ENCODE data around the gene BLM.
"Not testable (repeated sequence)": the region's sequence is repeated elsewhere in the genome, so short reads cannot be mapped to it uniquely, and the experiment has no call there.

BLM gene

GRCh38 chr15:90740545-90740944 is 23.4 kb downstream of the BLM start:
- not testable (repeated sequence) for DNase-seq

GRCh38 chr15:90742087-90742486 is 24.9 kb downstream of the BLM start:
- no peak for DNase-seq

GRCh38 chr15:90743407-90743806 is 26.3 kb downstream of the BLM start:
- DNase-seq, result no peak

GRCh38 chr15:90744759-90745402 is 27.7 kb downstream of the BLM start:
- no peak for DNase-seq

- no peak for DNase-seq
Measured at GRCh38 chr15:90749754-90750153, 32.6 kb downstream of the BLM start.

- no peak for DNase-seq
Measured at GRCh38 chr15:90750186-90750585, 33.0 kb downstream of the BLM start.

GRCh38 chr15:90751300-90751825 is 34.2 kb downstream of the BLM start:
- no peak for DNase-seq

- no peak for DNase-seq
Measured at GRCh38 chr15:90756916-90757315, 39.8 kb downstream of the BLM start.

- no peak for DNase-seq
Measured at GRCh38 chr15:90757461-90757860, 40.3 kb downstream of the BLM start.

- no peak for DNase-seq
Measured at GRCh38 chr15:90760661-90761232, 43.6 kb downstream of the BLM start.

- no peak for DNase-seq
Measured at GRCh38 chr15:90761629-90762028, 44.5 kb downstream of the BLM start.

GRCh38 chr15:90762109-90762508 is 45.0 kb downstream of the BLM start:
- DNase-seq, result no peak

- DNase-seq, result no peak
Measured at GRCh38 chr15:90763366-90764099, 46.4 kb downstream of the BLM start.

GRCh38 chr15:90765531-90765930 is 48.4 kb downstream of the BLM start:
- no peak for DNase-seq

GRCh38 chr15:90765966-90766365 is 48.8 kb downstream of the BLM start:
- DNase-seq, result no peak

- no peak for DNase-seq
Measured at GRCh38 chr15:90769375-90769774, 52.2 kb downstream of the BLM start.

GRCh38 chr15:90773485-90773884 is 56.3 kb downstream of the BLM start:
- DNase-seq, result no peak

GRCh38 chr15:90774731-90775514 is 57.8 kb downstream of the BLM start:
- no peak for DNase-seq

- no peak for DNase-seq
Measured at GRCh38 chr15:90780916-90781315, 63.8 kb downstream of the BLM start.

GRCh38 chr15:90782442-90782841 is 65.3 kb downstream of the BLM start:
- no peak for DNase-seq

- no peak for DNase-seq
Measured at GRCh38 chr15:90787881-90788280, 70.7 kb downstream of the BLM start.

GRCh38 chr15:90789462-90789861 is 72.3 kb downstream of the BLM start:
- peak; percentile 25 for DNase-seq

GRCh38 chr15:90790057-90790456 is 72.9 kb downstream of the BLM start:
- no peak for DNase-seq
